Glutamatergic neuron (in vitro differentiated cells): ENCODE results near the gene PSMC3IP. TPM values are rescaled to one million over a fixed set of nuclear protein-coding genes. Genes with fewer than 3 reads are reported as not detected.

ENCODE experiments used
- DNase-seq: peaks from one replicate; pipeline ENCODE4 v3.0.0; 2022
- H3K27ac Mint-ChIP-seq: one replicate; pipeline ENCODE4 v1.8.0; 2020; ENCODE audit warnings: mild to moderate bottlenecking, mixed read lengths, inconsistent platforms; ENCODE audit not compliant: unreplicated experiment
- H3K27me3 Mint-ChIP-seq: one replicate; pipeline ENCODE4 v1.8.0; 2020; ENCODE audit warnings: mild to moderate bottlenecking, moderate library complexity, mixed read lengths, inconsistent platforms; ENCODE audit not compliant: unreplicated experiment
- H3K36me3 Mint-ChIP-seq: one replicate; pipeline ENCODE4 v1.8.0; 2020; ENCODE audit warnings: mild to moderate bottlenecking, mixed read lengths, inconsistent platforms; ENCODE audit not compliant: unreplicated experiment
- H3K4me1 Mint-ChIP-seq: one replicate; pipeline ENCODE4 v1.8.0; 2020; ENCODE audit warnings: mild to moderate bottlenecking, low read depth, mixed read lengths, inconsistent platforms; ENCODE audit not compliant: unreplicated experiment
- H3K4me3 Mint-ChIP-seq: one replicate; pipeline ENCODE4 v1.8.0; 2020; ENCODE audit warnings: mild to moderate bottlenecking, mixed read lengths, inconsistent platforms; ENCODE audit not compliant: unreplicated experiment
- H3K9me3 Mint-ChIP-seq: one replicate; pipeline ENCODE4 v1.8.0; 2020; ENCODE audit warnings: mild to moderate bottlenecking, moderate library complexity, mixed read lengths, inconsistent platforms; ENCODE audit not compliant: unreplicated experiment
- total RNA-seq: library from RNA; stranded (reverse); fragmentation: NEBNext Ultra II Directional; extraction: Animal tissue kit (Norgen Biotek cat#: 25700); gene quantifications from one replicate; pipeline ENCODE4 v1.2.1, GENCODE V29; 2021; ENCODE audit not compliant: unreplicated experiment
- TF ChIP-seq, protein P1 (sequence below): fragments of 200-600 bp; sonication (generic); IDR thresholded peaks from one replicate; pipeline ENCODE4 v1.5.0; 2021; ENCODE audit not compliant: partially characterized antibody, unreplicated experiment

The PSMC3IP gene
- total RNA-seq, 1 donor from 2014 or later, result 12.0 TPM

GRCh38 chr17:42563950-42564349 lies 13.6 kb downstream of the PSMC3IP start:
- DNase-seq, result no peak
- TF ChIP-seq, protein P1, sequence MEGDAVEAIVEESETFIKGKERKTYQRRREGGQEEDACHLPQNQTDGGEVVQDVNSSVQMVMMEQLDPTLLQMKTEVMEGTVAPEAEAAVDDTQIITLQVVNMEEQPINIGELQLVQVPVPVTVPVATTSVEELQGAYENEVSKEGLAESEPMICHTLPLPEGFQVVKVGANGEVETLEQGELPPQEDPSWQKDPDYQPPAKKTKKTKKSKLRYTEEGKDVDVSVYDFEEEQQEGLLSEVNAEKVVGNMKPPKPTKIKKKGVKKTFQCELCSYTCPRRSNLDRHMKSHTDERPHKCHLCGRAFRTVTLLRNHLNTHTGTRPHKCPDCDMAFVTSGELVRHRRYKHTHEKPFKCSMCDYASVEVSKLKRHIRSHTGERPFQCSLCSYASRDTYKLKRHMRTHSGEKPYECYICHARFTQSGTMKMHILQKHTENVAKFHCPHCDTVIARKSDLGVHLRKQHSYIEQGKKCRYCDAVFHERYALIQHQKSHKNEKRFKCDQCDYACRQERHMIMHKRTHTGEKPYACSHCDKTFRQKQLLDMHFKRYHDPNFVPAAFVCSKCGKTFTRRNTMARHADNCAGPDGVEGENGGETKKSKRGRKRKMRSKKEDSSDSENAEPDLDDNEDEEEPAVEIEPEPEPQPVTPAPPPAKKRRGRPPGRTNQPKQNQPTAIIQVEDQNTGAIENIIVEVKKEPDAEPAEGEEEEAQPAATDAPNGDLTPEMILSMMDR, result no peak
- Mint-ChIP-seq H3K36me3 (no peaks in the 10 kb centered on the region), H3K4me1 (peaks cover 13% of the 10 kb centered on the region), H3K27me3 (peaks cover 12% of the 10 kb centered on the region), H3K9me3 (peaks cover 10% of the 10 kb centered on the region), H3K4me3 (peak overlapping the region; percentile 68), H3K27ac (no peak overlapping the region)

- DNase-seq, result no peak
- peaks cover 6% of the 10 kb centered on the region for H3K9me3 Mint-ChIP-seq
- H3K36me3 Mint-ChIP-seq, result no peaks in the 10 kb centered on the region
- TF ChIP-seq, protein P1, result no peak
- peaks cover 13% of the 10 kb centered on the region for H3K4me1 Mint-ChIP-seq
- H3K27me3 Mint-ChIP-seq, result peaks cover 12% of the 10 kb centered on the region
- H3K27ac Mint-ChIP-seq, result no peak overlapping the region
- H3K4me3 Mint-ChIP-seq, result peak overlapping the region; percentile 68
Observed at GRCh38 chr17:42563543-42563942, 14.0 kb downstream of the PSMC3IP start.

DNA sequence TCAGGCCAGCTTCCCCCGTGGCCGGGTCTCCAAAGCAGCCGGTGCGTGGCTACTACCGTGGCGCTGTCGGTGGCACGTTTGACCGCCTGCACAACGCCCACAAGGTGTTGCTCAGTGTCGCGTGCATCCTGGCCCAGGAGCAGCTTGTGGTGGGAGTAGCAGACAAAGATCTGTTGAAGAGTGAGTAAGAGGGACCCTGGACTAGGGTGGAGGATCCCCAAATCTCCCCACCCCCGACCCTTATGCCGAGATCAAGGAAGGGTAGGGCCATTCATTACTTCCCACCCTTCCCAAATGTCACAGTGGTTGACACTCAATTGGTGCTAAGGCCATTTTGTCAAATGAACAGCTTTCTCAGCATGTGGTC lies 14.4 kb downstream of the PSMC3IP start:
- DNase-seq, result no peak
- peaks cover 6% of the 10 kb centered on the region for H3K9me3 Mint-ChIP-seq
- peaks cover 13% of the 10 kb centered on the region for H3K4me1 Mint-ChIP-seq
- TF ChIP-seq, protein P1, result no peak
- H3K36me3 Mint-ChIP-seq, result no peaks in the 10 kb centered on the region
- H3K27me3 Mint-ChIP-seq, result peaks cover 12% of the 10 kb centered on the region
- peak overlapping the region; percentile 8 for H3K27ac Mint-ChIP-seq
- H3K4me3 Mint-ChIP-seq, result peak overlapping the region; percentile 95

DNA sequence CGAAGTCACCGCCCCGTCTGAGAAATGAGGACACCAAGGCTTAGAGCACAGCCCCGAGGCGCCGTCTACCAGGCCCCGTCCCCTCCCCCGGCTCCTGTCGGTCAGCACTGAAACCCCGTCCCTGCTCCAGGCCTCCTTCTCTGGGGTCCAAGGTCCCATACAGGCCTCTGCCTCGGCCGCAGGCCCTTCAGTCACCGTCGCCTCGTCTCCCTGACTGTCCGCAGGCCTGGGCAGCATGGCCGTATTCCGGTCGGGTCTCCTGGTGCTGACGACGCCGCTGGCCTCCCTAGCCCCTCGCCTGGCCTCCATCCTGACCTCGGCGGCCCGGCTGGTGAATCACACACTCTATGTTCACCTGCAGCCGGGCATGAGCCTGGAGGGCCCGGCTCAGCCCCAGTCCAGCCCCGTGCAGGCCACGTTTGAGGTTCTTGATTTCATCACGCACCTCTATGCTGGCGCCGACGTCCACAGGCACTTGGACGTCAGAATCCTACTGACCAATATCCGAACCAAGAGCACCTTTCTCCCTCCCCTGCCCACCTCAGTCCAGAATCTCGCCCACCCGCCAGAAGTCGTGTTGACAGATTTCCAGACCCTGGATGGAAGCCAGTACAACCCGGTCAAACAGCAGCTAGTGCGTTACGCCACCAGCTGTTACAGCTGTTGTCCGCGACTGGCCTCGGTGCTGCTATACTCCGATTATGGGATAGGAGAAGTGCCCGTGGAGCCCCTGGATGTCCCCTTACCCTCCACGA lies 15.0 kb downstream of the PSMC3IP start:
- peaks cover 10% of the 10 kb centered on the region for H3K4me1 Mint-ChIP-seq
- TF ChIP-seq, protein P1, result no peak
- peaks cover 6% of the 10 kb centered on the region for H3K9me3 Mint-ChIP-seq
- DNase-seq, result peak; percentile 35
- peaks cover 9% of the 10 kb centered on the region for H3K27me3 Mint-ChIP-seq
- no peaks in the 10 kb centered on the region for H3K36me3 Mint-ChIP-seq
- peak overlapping the region; percentile 92 for H3K27ac Mint-ChIP-seq
- peak overlapping the region; percentile 95 for H3K4me3 Mint-ChIP-seq

GRCh38 chr17:42561897-42562387 lies 15.6 kb downstream of the PSMC3IP start, which contains the start of gene COASY:
Gene COASY (plus strand): TSS chr17:42562148. CDS start chr17:42562623, 475 bp downstream.
- H3K27me3 Mint-ChIP-seq, result peaks cover 9% of the 10 kb centered on the region
- H3K9me3 Mint-ChIP-seq, result peaks cover 4% of the 10 kb centered on the region
- H3K4me1 Mint-ChIP-seq, result peaks cover 12% of the 10 kb centered on the region
- H3K27ac Mint-ChIP-seq, result peak within 1 kb of the TSS; percentile 92
- peak within 1 kb of the TSS; percentile 95 for H3K4me3 Mint-ChIP-seq
- DNase-seq, result peak; percentile 95
- TF ChIP-seq, protein P1, result no peak
- H3K36me3 Mint-ChIP-seq, result no peaks in the 10 kb centered on the region
